HG03521 (cell line): Measurements from ENCODE around the gene KMO.

ENCODE experiments used
- ATAC-seq: cut with Tn5 transposase; IDR thresholded peaks from one replicate; pipeline ENCODE4 v1.9.1; 2021; ENCODE audit warnings: mild to moderate bottlenecking, moderate library complexity; ENCODE audit not compliant: unreplicated experiment

Gene KMO

DNA sequence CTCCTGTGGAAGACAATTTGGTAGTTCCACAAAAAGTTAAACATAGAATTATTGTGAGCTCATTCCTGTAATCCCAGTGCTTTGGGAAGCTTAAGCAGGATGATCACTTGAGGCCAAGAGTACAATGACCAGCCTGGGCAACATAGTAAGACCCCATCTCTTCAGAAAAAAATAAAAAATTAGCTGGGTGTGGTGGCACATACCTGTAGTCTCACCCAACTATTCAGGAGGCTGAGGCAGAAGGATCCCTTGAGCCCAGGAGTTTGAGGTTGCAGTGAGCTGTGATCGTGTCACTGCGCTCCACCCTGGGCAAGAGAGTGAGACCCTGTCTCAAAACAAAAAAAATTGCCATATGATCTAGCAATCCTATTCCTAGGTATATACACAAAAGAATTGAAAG, 112.1 kb downstream of the KMO start:
- ATAC-seq: no peak

DNA sequence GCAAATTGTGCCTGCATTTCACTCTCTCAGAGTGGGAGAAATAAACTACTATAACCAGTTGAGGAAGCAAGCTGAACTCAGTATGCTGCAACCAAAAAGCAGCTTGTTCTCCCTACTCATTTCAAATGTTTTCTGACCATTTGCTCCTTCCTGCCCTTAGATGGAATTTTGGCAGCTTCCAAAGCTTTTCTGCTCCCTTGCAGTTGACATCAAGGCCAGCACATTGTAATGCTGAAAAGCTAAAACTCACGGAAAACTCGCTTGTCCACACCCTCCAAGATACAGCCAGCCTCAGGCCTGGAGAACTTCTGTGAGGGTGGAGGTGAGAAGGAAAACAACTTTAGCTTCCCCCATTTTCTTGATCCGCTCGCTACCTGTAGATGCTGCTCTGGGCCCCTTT, 113.0 kb downstream of the KMO start:
- ATAC-seq: no peak
